ENCODE data around the gene HDAC10. TPM values are rescaled to one million over a fixed set of nuclear protein-coding genes. Genes with fewer than 3 reads are reported as not detected.

HDAC10 gene
- total RNA-seq, 2 donors from 2014 or later = 57.2 to 62.8 TPM

- TF ChIP-seq CTCF (conservative IDR thresholded peaks at IDR 0.05) = no peak
- H3K27ac Mint-ChIP-seq = no peak overlapping the region
- no peaks in the 10 kb centered on the region for H3K9me3 Mint-ChIP-seq
- Histone ChIP-seq H3K9ac (ENCODE audit: extremely low read depth, low read length, poor library complexity, severe bottlenecking) (no peak overlapping the region), H3K9me3 (ENCODE audit: control insufficient read depth, low read length) (no peaks in the 10 kb centered on the region), H3K4me1 (ENCODE audit: control insufficient read depth, insufficient read depth, low read length) (no peaks in the 10 kb centered on the region), H3K27ac (ENCODE audit: low read depth, low read length) (no peak overlapping the region), H3K4me3 (ENCODE audit: low read length) (no peak overlapping the region), H3K36me3 (ENCODE audit: control insufficient read depth, insufficient read depth, low read length) (peaks cover 25% of the 10 kb centered on the region), H3K27me3 (ENCODE audit: control insufficient read depth, insufficient read depth, low read length, poor library complexity, severe bottlenecking) (no peaks in the 10 kb centered on the region)
- no peaks in the 10 kb centered on the region for H3K4me1 Mint-ChIP-seq
- WGBS, 2 experiments (ENCODE audit: insufficient coverage in 1 of 2, insufficient read length in 1 of 2) = 95 to 97% methylated on average over 14 to 16 of the region's 16 CpGs
- H3K36me3 Mint-ChIP-seq (ENCODE audit: low read depth) = peaks cover 52% of the 10 kb centered on the region
- no peaks in the 10 kb centered on the region for H3K27me3 Mint-ChIP-seq (ENCODE audit: insufficient read depth)
- DNase-seq = no peak
- H3K4me3 Mint-ChIP-seq = no peak overlapping the region
Measured at GRCh38 chr22:50224071-50224470, 27.0 kb downstream of the HDAC10 start.

GRCh38 chr22:50222508-50222907 lies 28.6 kb downstream of the HDAC10 start:
- Mint-ChIP-seq H3K36me3 (ENCODE audit: low read depth) (peaks cover 65% of the 10 kb centered on the region), H3K4me3 (no peak overlapping the region)
- no peak for TF ChIP-seq CTCF (conservative IDR thresholded peaks at IDR 0.05)

GRCh38 chr22:50221410-50222300 lies 29.4 kb downstream of the HDAC10 start:
- 89 to 90% methylated on average over 5 to 19 of the region's 19 CpGs for WGBS, 2 experiments (ENCODE audit: insufficient coverage in 1 of 2, insufficient read length in 1 of 2)
- no peaks in the 10 kb centered on the region for H3K27me3 ChIP-seq (ENCODE audit: control insufficient read depth, insufficient read depth, low read length, poor library complexity, severe bottlenecking)
- H3K4me1 ChIP-seq (ENCODE audit: control insufficient read depth, insufficient read depth, low read length) = no peaks in the 10 kb centered on the region
- no peak overlapping the region for H3K9ac ChIP-seq (ENCODE audit: extremely low read depth, low read length, poor library complexity, severe bottlenecking)
- no peak overlapping the region for H3K4me3 ChIP-seq (ENCODE audit: low read length)
- peak; percentile 38 for TF ChIP-seq CTCF (conservative IDR thresholded peaks at IDR 0.05)
- H3K27ac Mint-ChIP-seq = no peak overlapping the region
- no peaks in the 10 kb centered on the region for H3K9me3 Mint-ChIP-seq
- no peaks in the 10 kb centered on the region for H3K27me3 Mint-ChIP-seq (ENCODE audit: insufficient read depth)
- no peak overlapping the region for H3K4me3 Mint-ChIP-seq
- no peak overlapping the region for H3K27ac ChIP-seq (ENCODE audit: low read depth, low read length)
- peaks cover 64% of the 10 kb centered on the region for H3K36me3 Mint-ChIP-seq (ENCODE audit: low read depth)
- H3K9me3 ChIP-seq (ENCODE audit: control insufficient read depth, low read length) = no peaks in the 10 kb centered on the region
- H3K36me3 ChIP-seq (ENCODE audit: control insufficient read depth, insufficient read depth, low read length) = peaks cover 34% of the 10 kb centered on the region
- no peaks in the 10 kb centered on the region for H3K4me1 Mint-ChIP-seq
- DNase-seq = peak; percentile 63

More at GRCh38 chr22:50222508-50222907, 28.6 kb downstream of the HDAC10 start:
- Mint-ChIP-seq H3K27ac (no peak overlapping the region), H3K27me3 (ENCODE audit: insufficient read depth) (no peaks in the 10 kb centered on the region), H3K4me1 (no peaks in the 10 kb centered on the region), H3K9me3 (no peaks in the 10 kb centered on the region)
- H3K9ac ChIP-seq (ENCODE audit: extremely low read depth, low read length, poor library complexity, severe bottlenecking) = no peak overlapping the region
- H3K4me1 ChIP-seq (ENCODE audit: control insufficient read depth, insufficient read depth, low read length) = no peaks in the 10 kb centered on the region
- no peaks in the 10 kb centered on the region for H3K9me3 ChIP-seq (ENCODE audit: control insufficient read depth, low read length)
- no peak overlapping the region for H3K27ac ChIP-seq (ENCODE audit: low read depth, low read length)
- 89 to 100% methylated on average over 3 to 8 of the region's 8 CpGs for WGBS, 2 experiments (ENCODE audit: insufficient coverage in 1 of 2, insufficient read length in 1 of 2)
- no peaks in the 10 kb centered on the region for H3K27me3 ChIP-seq (ENCODE audit: control insufficient read depth, insufficient read depth, low read length, poor library complexity, severe bottlenecking)
- no peak overlapping the region for H3K4me3 ChIP-seq (ENCODE audit: low read length)
- peak; percentile 22 for DNase-seq
- H3K36me3 ChIP-seq (ENCODE audit: control insufficient read depth, insufficient read depth, low read length) = peaks cover 30% of the 10 kb centered on the region
